SKM-1 (cell line): ENCODE measurements around the gene GRIP2.

ENCODE experiments used
- DNase-seq: peaks from one replicate; lab custom pipeline; 2025; ENCODE audit not compliant: unreplicated experiment; lab: John Stamatoyannopoulos, UW

GRIP2 gene

DNA sequence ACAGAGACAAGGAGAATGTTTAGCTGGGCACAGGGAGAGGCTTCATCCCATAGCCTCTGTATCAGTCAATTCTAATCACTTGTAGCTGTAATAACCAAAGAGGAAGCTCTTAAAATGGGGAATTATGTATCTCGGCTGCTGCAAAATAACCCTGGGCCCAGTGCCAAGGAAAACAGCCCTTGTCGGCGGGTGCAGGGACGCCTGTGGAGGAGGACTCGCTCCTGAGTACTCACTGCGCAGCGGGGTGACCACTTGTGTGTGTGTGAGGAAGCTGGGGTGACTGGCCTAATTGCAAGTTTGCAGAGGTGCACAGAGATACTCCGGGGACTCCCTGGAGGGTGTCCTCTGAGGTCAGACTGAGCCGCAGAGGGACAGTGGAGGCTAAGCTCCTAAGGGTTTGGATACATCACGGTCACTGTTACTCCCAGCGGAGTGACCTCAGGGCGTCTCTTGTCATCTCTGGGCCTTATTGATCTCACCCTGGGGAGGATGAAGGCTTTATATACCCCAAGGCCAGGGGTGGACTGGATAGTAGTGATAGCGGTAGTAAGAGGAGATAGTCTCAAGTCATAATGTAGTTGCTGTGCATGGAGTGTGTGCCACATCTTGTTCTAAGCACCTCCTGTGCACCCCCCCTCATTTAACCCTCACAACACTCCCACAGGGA, 100.5 kb downstream of the GRIP2 start:
- peak; percentile 50 for DNase-seq
